Liver (tissue), 9 donors: Measurements from ENCODE around the gene TAF4. TPM values are rescaled to one million over a fixed set of nuclear protein-coding genes. Genes with fewer than 3 reads are reported as not detected.

ENCODE experiments used
- DNase-seq: peaks from one replicate; pipeline ENCODE4 v3.0.0-alpha.2; 2017; ENCODE audit warnings: low spot score
- H3K27ac ChIP-seq, 2 donors: one replicate each; pipeline ENCODE4 v1.7.0; 2013; ENCODE audit warnings: inconsistent platforms in 2 of 2, low read length in 2 of 2, control low read depth in 1 of 2, low read depth in 1 of 2, mild to moderate bottlenecking in 1 of 2
- H3K27me3 ChIP-seq, 4 donors: one replicate each; pipeline versions ENCODE4 v1.6.1 to v1.7.0; 2013; ENCODE audit warnings: low read length in 3 of 4, inconsistent platforms in 1 of 4, mild to moderate bottlenecking in 1 of 4, moderate library complexity in 1 of 4; ENCODE audit not compliant: control insufficient read depth in 4 of 4, insufficient read depth in 4 of 4
- H3K36me3 ChIP-seq, 4 donors: one replicate each; pipeline versions ENCODE4 v1.6.1 to v1.7.0; 2013; ENCODE audit warnings: low read length in 3 of 4, mild to moderate bottlenecking in 3 of 4, low read depth in 1 of 4, moderate library complexity in 1 of 4; ENCODE audit not compliant: control insufficient read depth in 4 of 4, insufficient read depth in 3 of 4
- H3K4me1 ChIP-seq, 4 donors: one replicate each; pipeline versions ENCODE4 v1.6.1 to v1.7.0; 2013; ENCODE audit warnings: low read length in 3 of 4, mild to moderate bottlenecking in 3 of 4, moderate library complexity in 1 of 4; ENCODE audit not compliant: control insufficient read depth in 4 of 4, insufficient read depth in 4 of 4
- H3K4me3 ChIP-seq, 3 donors: one replicate each; pipeline versions ENCODE4 v1.6.1 to v1.7.0; 2013; ENCODE audit warnings: low read length in 3 of 3, control low read depth in 1 of 3, low read depth in 1 of 3, mild to moderate bottlenecking in 1 of 3
- H3K9ac ChIP-seq, 2 donors: one replicate each; pipeline ENCODE4 v1.7.0; 2013; ENCODE audit warnings: low read length in 2 of 2, mild to moderate bottlenecking in 2 of 2, moderate library complexity in 2 of 2, control low read depth in 1 of 2, low read depth in 1 of 2
- H3K9me3 ChIP-seq, 4 donors: one replicate each; pipeline versions ENCODE4 v1.6.1 to v1.7.0; 2013; ENCODE audit warnings: low read length in 3 of 4; ENCODE audit not compliant: control insufficient read depth in 4 of 4
- EGR1 ChIP-seq, 2 donors: IDR thresholded peaks; 2 replicates each; pipeline ENCODE4 v1.6.1; 2016 to 2018; ENCODE audit warnings: antibody characterized with exemption in 2 of 2, low read depth in 2 of 2
- FOXA1 ChIP-seq: IDR thresholded peaks from 2 replicates; pipeline ENCODE4 v1.6.1; 2016; ENCODE audit warnings: antibody characterized with exemption
- FOXA2 ChIP-seq: IDR thresholded peaks from 2 replicates; pipeline ENCODE4 v1.6.1; 2016; ENCODE audit warnings: antibody characterized with exemption
- HNF4A ChIP-seq, 2 donors: conservative IDR thresholded peaks; 2 replicates each; pipeline ENCODE4 v1.6.1; 2016; ENCODE audit warnings: antibody characterized with exemption in 2 of 2, mild to moderate bottlenecking in 2 of 2
- HNF4G ChIP-seq: IDR thresholded peaks from 2 replicates; pipeline ENCODE4 v1.6.1; 2016; ENCODE audit warnings: antibody characterized with exemption
- JUND ChIP-seq, 2 donors: IDR thresholded peaks; 2 replicates each; pipeline ENCODE4 v1.6.1; 2016; ENCODE audit warnings: antibody characterized with exemption in 2 of 2
- NR2F2 ChIP-seq: IDR thresholded peaks from 2 replicates; pipeline ENCODE4 v1.6.1; 2016; ENCODE audit warnings: antibody characterized with exemption
- RAD21 ChIP-seq, 2 donors: IDR thresholded peaks; 2 replicates each; pipeline ENCODE4 v1.6.1; 2016; ENCODE audit warnings: antibody characterized with exemption in 2 of 2, mild to moderate bottlenecking in 2 of 2
- SP1 ChIP-seq: IDR thresholded peaks from 2 replicates; pipeline ENCODE4 v1.6.1; 2018; ENCODE audit warnings: antibody characterized with exemption, mild to moderate bottlenecking
- TAF1 ChIP-seq: conservative IDR thresholded peaks from 2 replicates; pipeline ENCODE4 v1.6.1; 2016; ENCODE audit warnings: antibody characterized with exemption, mild to moderate bottlenecking
- YY1 ChIP-seq: IDR thresholded peaks from 2 replicates; pipeline ENCODE4 v1.6.1; 2016; ENCODE audit warnings: antibody characterized with exemption, mild to moderate bottlenecking
- WGBS: extraction: QIAGEN DNeasy Blood & Tissue Kit; methylation state at CpG from one replicate; pipeline ENCODE4 v1.1.7; 2013; 5-methylcytosine and 5-hydroxymethylcytosine counted together
- polyA plus RNA-seq, 2 donors: library from polyadenylated mRNA; stranded (reverse) in 1 of 2; unstranded in 1 of 2; fragments of 200-250 nt in 1 of 2; fragments of >200 nt in 1 of 2; fragmentation: Nextera tagmentation in 1 of 2; extraction: Ambion mirVana in 1 of 2; gene quantifications; one replicate each; pipeline versions ENCODE4 v1.2.1 to v1.2.3, GENCODE V29; 2013 to 2015
- total RNA-seq, 2 donors: library from RNA; depleted of rRNA; stranded (reverse); fragments of >200 nt; gene quantifications; one replicate each; pipeline ENCODE4 v1.2.3, GENCODE V29; 2014
- TF ChIP-seq, protein P1 (sequence below): fragments of 150-350 bp; IDR thresholded peaks from 2 replicates; pipeline ENCODE4 v1.5.1; 2017; ENCODE audit warnings: improper control_type of control experiment, low read depth, low read length; ENCODE audit not compliant: missing input control
- TF ChIP-seq, protein P2 (sequence below): IDR thresholded peaks from 2 replicates; pipeline ENCODE4 v1.6.1; 2016; ENCODE audit warnings: antibody characterized with exemption, mild to moderate bottlenecking
- TF ChIP-seq, protein P3 (sequence below): IDR thresholded peaks from 2 replicates; pipeline ENCODE4 v1.6.1; 2016; ENCODE audit warnings: antibody characterized with exemption
- TF ChIP-seq, protein P4 (sequence below): IDR thresholded peaks from 2 replicates; pipeline ENCODE4 v1.6.1; 2016; ENCODE audit warnings: antibody characterized with exemption
- TF ChIP-seq, protein P5 (sequence below): IDR thresholded peaks from 2 replicates; pipeline ENCODE4 v1.6.1; 2016; ENCODE audit warnings: antibody characterized with exemption
- donor health status: healthy.
- donor health status: healthy.
- donor health status: healthy.
- donor health status: healthy.
- donor health status: healthy.

TAF4 gene
- total and polyA plus RNA-seq, 4 donors: 2.0 to 11.8 (median 5.6) TPM

DNA sequence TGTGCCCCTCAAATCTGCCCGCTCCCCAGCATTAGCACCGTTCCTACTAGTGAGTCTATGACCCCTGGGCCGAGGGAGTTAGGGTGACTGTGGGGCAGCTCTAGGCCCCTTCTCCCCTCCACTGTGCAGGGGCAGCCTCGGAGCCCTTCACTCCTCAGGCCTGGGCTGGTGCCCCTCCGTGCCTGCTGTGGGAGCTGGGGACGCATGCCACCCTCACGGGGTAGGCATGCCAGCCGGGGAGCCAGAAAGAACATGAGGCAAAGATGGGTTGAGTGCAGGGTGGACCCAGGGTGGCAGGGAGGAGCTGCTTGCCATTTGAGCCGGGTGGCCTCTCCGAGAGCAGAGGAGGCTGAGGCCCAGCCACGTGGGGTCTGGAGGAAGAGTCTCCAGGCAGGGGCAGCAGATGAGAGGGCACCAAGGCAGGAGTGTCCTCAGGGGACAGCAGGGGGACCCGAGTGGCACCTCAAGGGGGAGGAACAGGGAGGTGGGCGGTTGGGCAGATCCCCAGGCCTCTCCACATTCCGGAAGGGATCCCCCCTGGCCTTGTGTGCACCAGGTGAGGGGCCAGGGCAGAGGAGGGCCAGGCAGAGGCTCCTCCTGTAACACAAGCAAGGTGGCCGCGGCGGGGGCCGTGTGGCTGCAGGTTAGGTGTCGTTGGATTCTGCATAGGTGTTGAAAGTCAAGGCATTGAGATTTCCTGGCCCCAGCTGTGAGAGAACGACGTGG lies 38.0 kb upstream of the TAF4 start:
- no peaks in the 10 kb centered on the region for H3K36me3 ChIP-seq
- no peak overlapping the region for H3K4me3 ChIP-seq
- peaks cover 0 to 4% (median 1%) of the 10 kb centered on the region in 4 donors for H3K27me3 ChIP-seq
- no peak overlapping the region for H3K27ac ChIP-seq
- H3K4me1 ChIP-seq: no peaks in the 10 kb centered on the region
- no peak overlapping the region for H3K9ac ChIP-seq
- WGBS: 76% methylated on average over 21 of the region's 21 CpGs
- no peak for DNase-seq
- no peak for TF ChIP-seq FOXA2
- TF ChIP-seq JUND (IDR thresholded peaks at IDR 0.05): no peak
- TF ChIP-seq HNF4G: no peak
- no peak for TF ChIP-seq HNF4A (conservative IDR thresholded peaks at IDR 0.05)
- TF ChIP-seq RAD21 (IDR thresholded peaks at IDR 0.05): no peak
- TF ChIP-seq, protein P1, sequence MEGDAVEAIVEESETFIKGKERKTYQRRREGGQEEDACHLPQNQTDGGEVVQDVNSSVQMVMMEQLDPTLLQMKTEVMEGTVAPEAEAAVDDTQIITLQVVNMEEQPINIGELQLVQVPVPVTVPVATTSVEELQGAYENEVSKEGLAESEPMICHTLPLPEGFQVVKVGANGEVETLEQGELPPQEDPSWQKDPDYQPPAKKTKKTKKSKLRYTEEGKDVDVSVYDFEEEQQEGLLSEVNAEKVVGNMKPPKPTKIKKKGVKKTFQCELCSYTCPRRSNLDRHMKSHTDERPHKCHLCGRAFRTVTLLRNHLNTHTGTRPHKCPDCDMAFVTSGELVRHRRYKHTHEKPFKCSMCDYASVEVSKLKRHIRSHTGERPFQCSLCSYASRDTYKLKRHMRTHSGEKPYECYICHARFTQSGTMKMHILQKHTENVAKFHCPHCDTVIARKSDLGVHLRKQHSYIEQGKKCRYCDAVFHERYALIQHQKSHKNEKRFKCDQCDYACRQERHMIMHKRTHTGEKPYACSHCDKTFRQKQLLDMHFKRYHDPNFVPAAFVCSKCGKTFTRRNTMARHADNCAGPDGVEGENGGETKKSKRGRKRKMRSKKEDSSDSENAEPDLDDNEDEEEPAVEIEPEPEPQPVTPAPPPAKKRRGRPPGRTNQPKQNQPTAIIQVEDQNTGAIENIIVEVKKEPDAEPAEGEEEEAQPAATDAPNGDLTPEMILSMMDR: no peak
- TF ChIP-seq FOXA1: no peak
- TF ChIP-seq, protein P2, sequence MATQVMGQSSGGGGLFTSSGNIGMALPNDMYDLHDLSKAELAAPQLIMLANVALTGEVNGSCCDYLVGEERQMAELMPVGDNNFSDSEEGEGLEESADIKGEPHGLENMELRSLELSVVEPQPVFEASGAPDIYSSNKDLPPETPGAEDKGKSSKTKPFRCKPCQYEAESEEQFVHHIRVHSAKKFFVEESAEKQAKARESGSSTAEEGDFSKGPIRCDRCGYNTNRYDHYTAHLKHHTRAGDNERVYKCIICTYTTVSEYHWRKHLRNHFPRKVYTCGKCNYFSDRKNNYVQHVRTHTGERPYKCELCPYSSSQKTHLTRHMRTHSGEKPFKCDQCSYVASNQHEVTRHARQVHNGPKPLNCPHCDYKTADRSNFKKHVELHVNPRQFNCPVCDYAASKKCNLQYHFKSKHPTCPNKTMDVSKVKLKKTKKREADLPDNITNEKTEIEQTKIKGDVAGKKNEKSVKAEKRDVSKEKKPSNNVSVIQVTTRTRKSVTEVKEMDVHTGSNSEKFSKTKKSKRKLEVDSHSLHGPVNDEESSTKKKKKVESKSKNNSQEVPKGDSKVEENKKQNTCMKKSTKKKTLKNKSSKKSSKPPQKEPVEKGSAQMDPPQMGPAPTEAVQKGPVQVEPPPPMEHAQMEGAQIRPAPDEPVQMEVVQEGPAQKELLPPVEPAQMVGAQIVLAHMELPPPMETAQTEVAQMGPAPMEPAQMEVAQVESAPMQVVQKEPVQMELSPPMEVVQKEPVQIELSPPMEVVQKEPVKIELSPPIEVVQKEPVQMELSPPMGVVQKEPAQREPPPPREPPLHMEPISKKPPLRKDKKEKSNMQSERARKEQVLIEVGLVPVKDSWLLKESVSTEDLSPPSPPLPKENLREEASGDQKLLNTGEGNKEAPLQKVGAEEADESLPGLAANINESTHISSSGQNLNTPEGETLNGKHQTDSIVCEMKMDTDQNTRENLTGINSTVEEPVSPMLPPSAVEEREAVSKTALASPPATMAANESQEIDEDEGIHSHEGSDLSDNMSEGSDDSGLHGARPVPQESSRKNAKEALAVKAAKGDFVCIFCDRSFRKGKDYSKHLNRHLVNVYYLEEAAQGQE: no peak
- TF ChIP-seq EGR1 (IDR thresholded peaks at IDR 0.05; ENCODE audit: low read depth in 2 of 2): no peak
- TF ChIP-seq YY1: no peak
- H3K9me3 ChIP-seq: peaks cover 8 to 27% (median 19%) of the 10 kb centered on the region in 4 donors

DNA sequence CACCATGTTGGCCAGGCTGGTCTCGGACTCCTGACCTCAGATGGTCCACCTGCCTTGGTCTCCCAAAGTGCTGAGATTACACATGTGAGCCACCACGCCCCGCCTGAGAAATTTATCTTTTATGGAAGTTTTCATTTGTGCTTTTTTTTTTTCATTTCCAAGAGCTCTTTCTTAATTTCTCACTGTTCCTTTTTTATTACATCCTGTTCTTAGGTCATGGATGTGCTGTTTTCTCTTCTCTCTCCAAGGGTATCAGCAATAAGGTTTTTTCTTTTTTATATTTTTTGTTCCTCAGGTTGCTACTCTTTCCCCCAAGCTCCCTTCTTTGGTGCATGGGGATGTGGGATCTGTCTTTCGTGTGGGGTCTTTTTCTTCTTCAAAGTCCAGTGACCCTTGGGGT lies 35.4 kb upstream of the TAF4 start:
- H3K36me3 ChIP-seq: no peaks in the 10 kb centered on the region
- H3K27ac ChIP-seq: no peak overlapping the region
- WGBS: 88% methylated on average over 4 of the region's 4 CpGs
- no peak for DNase-seq
- peaks cover 3 to 19% (median 10%) of the 10 kb centered on the region in 4 donors for H3K9me3 ChIP-seq
- H3K4me3 ChIP-seq: no peak overlapping the region
- no peak overlapping the region for H3K9ac ChIP-seq
- no peaks in the 10 kb centered on the region for H3K4me1 ChIP-seq
- H3K27me3 ChIP-seq: peaks cover 0 to 4% (median 1%) of the 10 kb centered on the region in 4 donors
- no peak for TF ChIP-seq JUND (IDR thresholded peaks at IDR 0.05)
- no peak for TF ChIP-seq SP1
- TF ChIP-seq FOXA1: no peak
- TF ChIP-seq HNF4A (conservative IDR thresholded peaks at IDR 0.05): no peak
- TF ChIP-seq, protein P3, sequence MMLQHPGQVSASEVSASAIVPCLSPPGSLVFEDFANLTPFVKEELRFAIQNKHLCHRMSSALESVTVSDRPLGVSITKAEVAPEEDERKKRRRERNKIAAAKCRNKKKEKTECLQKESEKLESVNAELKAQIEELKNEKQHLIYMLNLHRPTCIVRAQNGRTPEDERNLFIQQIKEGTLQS: no peak
- TF ChIP-seq NR2F2: no peak
- no peak for TF ChIP-seq EGR1 (IDR thresholded peaks at IDR 0.05; ENCODE audit: low read depth in 2 of 2)
- TF ChIP-seq TAF1: no peak
- TF ChIP-seq, protein P2: no peak
- no peak for TF ChIP-seq HNF4G
- TF ChIP-seq, protein P4, sequence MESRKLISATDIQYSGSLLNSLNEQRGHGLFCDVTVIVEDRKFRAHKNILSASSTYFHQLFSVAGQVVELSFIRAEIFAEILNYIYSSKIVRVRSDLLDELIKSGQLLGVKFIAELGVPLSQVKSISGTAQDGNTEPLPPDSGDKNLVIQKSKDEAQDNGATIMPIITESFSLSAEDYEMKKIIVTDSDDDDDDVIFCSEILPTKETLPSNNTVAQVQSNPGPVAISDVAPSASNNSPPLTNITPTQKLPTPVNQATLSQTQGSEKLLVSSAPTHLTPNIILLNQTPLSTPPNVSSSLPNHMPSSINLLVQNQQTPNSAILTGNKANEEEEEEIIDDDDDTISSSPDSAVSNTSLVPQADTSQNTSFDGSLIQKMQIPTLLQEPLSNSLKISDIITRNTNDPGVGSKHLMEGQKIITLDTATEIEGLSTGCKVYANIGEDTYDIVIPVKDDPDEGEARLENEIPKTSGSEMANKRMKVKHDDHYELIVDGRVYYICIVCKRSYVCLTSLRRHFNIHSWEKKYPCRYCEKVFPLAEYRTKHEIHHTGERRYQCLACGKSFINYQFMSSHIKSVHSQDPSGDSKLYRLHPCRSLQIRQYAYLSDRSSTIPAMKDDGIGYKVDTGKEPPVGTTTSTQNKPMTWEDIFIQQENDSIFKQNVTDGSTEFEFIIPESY: no peak
- no peak for TF ChIP-seq RAD21 (IDR thresholded peaks at IDR 0.05)
- TF ChIP-seq FOXA2: no peak
- TF ChIP-seq, protein P5, sequence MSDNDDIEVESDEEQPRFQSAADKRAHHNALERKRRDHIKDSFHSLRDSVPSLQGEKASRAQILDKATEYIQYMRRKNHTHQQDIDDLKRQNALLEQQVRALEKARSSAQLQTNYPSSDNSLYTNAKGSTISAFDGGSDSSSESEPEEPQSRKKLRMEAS: no peak
- TF ChIP-seq, protein P1: no peak
- no peak for TF ChIP-seq YY1
